OCI-LY1 (cell line): ENCODE measurements around the gene COTL1.

Experiments used
- H2AFZ ChIP-seq: fragments of 200-600 bp; sonication (generic), shearing (Covaris generic); 2 replicates; pipeline ENCODE4 v1.6.0; 2014; ENCODE audit warnings: antibody characterized with exemption, mild to moderate bottlenecking, low read length
- H3F3A ChIP-seq: fragments of 200-600 bp; sonication (generic), shearing (Covaris generic); 2 replicates; pipeline ENCODE4 v1.6.0; 2014; ENCODE audit warnings: mild to moderate bottlenecking, antibody characterized with exemption, low read length, moderate library complexity; ENCODE audit not compliant: insufficient read depth
- H3K27ac ChIP-seq: fragments of 200-600 bp; sonication (generic); 2 replicates; pipeline ENCODE4 v1.5.1; 2014; ENCODE audit warnings: low read length, mixed run types, mild to moderate bottlenecking, low read depth; ENCODE audit not compliant: poor library complexity, severe bottlenecking
- H3K27me3 ChIP-seq: fragments of 200-600 bp; sonication (generic); 2 replicates; pipeline ENCODE4 v1.6.0; 2014; ENCODE audit warnings: antibody characterized with exemption, mild to moderate bottlenecking, low read length, moderate library complexity; ENCODE audit not compliant: insufficient read depth
- H3K36me3 ChIP-seq: fragments of 200-600 bp; sonication (generic); 2 replicates; pipeline ENCODE4 v1.6.1; 2014; ENCODE audit warnings: mild to moderate bottlenecking, antibody characterized with exemption, low read length, moderate library complexity, mixed read lengths; ENCODE audit not compliant: insufficient read depth
- H3K4me1 ChIP-seq: fragments of 200-600 bp; sonication (generic); 2 replicates; pipeline ENCODE4 v1.5.1; 2014; ENCODE audit warnings: mild to moderate bottlenecking, low read length, moderate library complexity; ENCODE audit not compliant: insufficient read depth, severe bottlenecking
- H3K4me2 ChIP-seq: fragments of 200-600 bp; sonication (generic), shearing (Covaris generic); 2 replicates; pipeline ENCODE4 v1.6.1; 2014; ENCODE audit warnings: low read length
- H3K4me3 ChIP-seq: fragments of 200-600 bp; sonication (generic); 2 replicates; pipeline ENCODE4 v1.5.1; 2014; ENCODE audit warnings: low read length, low read depth, mild to moderate bottlenecking, mixed read lengths; ENCODE audit not compliant: poor library complexity, severe bottlenecking
- H3K79me2 ChIP-seq: fragments of 200-600 bp; shearing (Covaris generic); 2 replicates; pipeline ENCODE4 v1.6.1; 2016; ENCODE audit warnings: mixed run types, low read length, mixed read lengths; ENCODE audit not compliant: insufficient read depth
- H3K9ac ChIP-seq: fragments of 200-600 bp; sonication (generic), shearing (Covaris generic); 2 replicates; pipeline ENCODE4 v1.6.1; 2014; ENCODE audit warnings: mild to moderate bottlenecking, low read length, mixed read lengths
- H3K9me2 ChIP-seq: fragments of 200-600 bp; sonication (generic), shearing (Covaris generic); 2 replicates; pipeline ENCODE4 v1.6.1; 2014; ENCODE audit warnings: low read depth, mild to moderate bottlenecking, low read length, mixed read lengths
- H3K9me3 ChIP-seq: fragments of 200-600 bp; shearing (Covaris generic); 2 replicates; pipeline ENCODE4 v1.6.1; 2014; ENCODE audit warnings: low read length, mixed read lengths
- H4K20me1 ChIP-seq: fragments of 200-600 bp; sonication (generic), shearing (Covaris generic); 2 replicates; pipeline ENCODE4 v1.6.0; 2016; ENCODE audit warnings: mild to moderate bottlenecking, low read length; ENCODE audit not compliant: insufficient read depth
- EZH2 ChIP-seq: fragments of 200-600 bp; sonication (generic), shearing (Covaris generic); IDR thresholded peaks from 2 replicates; pipeline ENCODE4 v1.8.0; 2017; ENCODE audit warnings: borderline replicate concordance, mixed run types, mild to moderate bottlenecking, antibody characterized with exemption, low read length, moderate library complexity, mixed read lengths
- TF ChIP-seq, protein P1 (sequence below): fragments of 200-600 bp; sonication (generic), shearing (Covaris generic); IDR thresholded peaks from 2 replicates; pipeline ENCODE4 v1.5.1; 2017; ENCODE audit warnings: mild to moderate bottlenecking, antibody characterized with exemption, low read length, moderate library complexity, mixed read lengths

Gene COTL1

DNA sequence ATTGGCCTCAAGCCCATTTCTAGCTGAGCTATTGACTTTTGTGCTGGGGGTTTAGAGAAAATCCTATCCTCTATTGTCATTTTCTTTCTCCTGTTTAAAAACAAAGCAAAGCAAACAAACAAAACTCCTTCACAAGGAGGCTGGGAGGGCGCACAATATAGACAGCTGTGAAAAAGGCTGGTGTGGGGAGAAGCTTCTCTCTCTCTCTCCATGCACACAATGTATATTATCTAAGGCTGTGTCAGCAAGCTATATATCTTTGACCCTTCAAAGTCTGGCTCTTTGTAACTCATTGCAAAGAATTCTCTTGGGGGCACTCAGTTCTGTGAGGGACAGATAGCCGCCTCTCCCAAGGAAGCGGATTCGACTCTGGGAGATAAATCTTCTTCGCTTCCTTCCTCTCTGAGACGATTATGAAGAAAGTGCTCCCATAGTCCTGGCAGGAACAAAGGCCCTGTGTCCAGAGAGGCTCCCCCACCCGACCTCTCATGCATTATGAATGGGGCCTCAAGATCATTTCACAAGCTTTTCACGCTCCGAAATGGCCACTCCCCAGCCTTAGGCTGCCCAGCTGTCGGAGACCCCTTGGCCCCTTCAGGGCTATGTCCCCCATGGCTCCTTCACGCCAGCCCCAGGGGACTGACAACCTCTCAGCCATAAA lies 80.3 kb downstream of the COTL1 start:
- no peak overlapping the region for H2AFZ ChIP-seq

DNA sequence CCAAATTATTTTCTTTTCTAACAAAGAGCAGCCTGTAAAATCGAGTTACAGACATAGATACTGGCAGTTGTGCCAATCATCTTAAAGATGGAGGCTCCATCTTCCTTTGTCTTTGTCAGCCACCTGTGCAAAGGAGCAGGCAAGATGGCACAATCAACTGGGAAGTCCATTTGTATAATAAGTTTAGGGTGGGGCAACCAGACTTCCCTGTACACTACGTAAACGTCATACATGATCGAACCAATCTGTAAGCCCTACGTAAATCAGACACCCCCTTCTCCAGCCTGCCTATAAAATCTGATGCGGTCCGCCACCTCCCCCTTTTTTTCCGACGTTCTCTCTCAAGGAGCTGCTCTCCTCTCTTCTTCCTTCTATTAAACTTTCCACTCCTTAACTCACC lies 82.0 kb downstream of the COTL1 start:
- peaks cover 19% of the 10 kb centered on the region for H3K27me3 ChIP-seq
- no peak overlapping the region for H3K27ac ChIP-seq
- no peaks in the 10 kb centered on the region for H3K4me1 ChIP-seq
- no peak overlapping the region for H3K9ac ChIP-seq
- no peaks in the 10 kb centered on the region for H3K9me3 ChIP-seq
- TF ChIP-seq EZH2, result no peak
- TF ChIP-seq, protein P1, sequence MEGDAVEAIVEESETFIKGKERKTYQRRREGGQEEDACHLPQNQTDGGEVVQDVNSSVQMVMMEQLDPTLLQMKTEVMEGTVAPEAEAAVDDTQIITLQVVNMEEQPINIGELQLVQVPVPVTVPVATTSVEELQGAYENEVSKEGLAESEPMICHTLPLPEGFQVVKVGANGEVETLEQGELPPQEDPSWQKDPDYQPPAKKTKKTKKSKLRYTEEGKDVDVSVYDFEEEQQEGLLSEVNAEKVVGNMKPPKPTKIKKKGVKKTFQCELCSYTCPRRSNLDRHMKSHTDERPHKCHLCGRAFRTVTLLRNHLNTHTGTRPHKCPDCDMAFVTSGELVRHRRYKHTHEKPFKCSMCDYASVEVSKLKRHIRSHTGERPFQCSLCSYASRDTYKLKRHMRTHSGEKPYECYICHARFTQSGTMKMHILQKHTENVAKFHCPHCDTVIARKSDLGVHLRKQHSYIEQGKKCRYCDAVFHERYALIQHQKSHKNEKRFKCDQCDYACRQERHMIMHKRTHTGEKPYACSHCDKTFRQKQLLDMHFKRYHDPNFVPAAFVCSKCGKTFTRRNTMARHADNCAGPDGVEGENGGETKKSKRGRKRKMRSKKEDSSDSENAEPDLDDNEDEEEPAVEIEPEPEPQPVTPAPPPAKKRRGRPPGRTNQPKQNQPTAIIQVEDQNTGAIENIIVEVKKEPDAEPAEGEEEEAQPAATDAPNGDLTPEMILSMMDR, result no peak
- H4K20me1 ChIP-seq, result no peaks in the 10 kb centered on the region
- H2AFZ ChIP-seq, result no peak overlapping the region
- H3F3A ChIP-seq, result no peaks in the 10 kb centered on the region
- no peak overlapping the region for H3K4me2 ChIP-seq
- no peaks in the 10 kb centered on the region for H3K79me2 ChIP-seq
- H3K4me3 ChIP-seq, result no peak overlapping the region
- H3K36me3 ChIP-seq, result no peaks in the 10 kb centered on the region
- no peaks in the 10 kb centered on the region for H3K9me2 ChIP-seq

More for the DNA sequence above, 80.3 kb downstream of the COTL1 start:
- TF ChIP-seq, protein P1, result no peak
- no peak for TF ChIP-seq EZH2
- no peaks in the 10 kb centered on the region for H3K9me2 ChIP-seq
- no peaks in the 10 kb centered on the region for H3K9me3 ChIP-seq
- H3K27ac ChIP-seq, result no peak overlapping the region
- H3K27me3 ChIP-seq, result peaks cover 10% of the 10 kb centered on the region
- no peak overlapping the region for H3K9ac ChIP-seq
- H3F3A ChIP-seq, result no peaks in the 10 kb centered on the region
- H3K4me1 ChIP-seq, result no peaks in the 10 kb centered on the region
- H3K4me2 ChIP-seq, result no peak overlapping the region
- no peaks in the 10 kb centered on the region for H4K20me1 ChIP-seq
- no peaks in the 10 kb centered on the region for H3K36me3 ChIP-seq
- H3K79me2 ChIP-seq, result no peaks in the 10 kb centered on the region
- no peak overlapping the region for H3K4me3 ChIP-seq

DNA sequence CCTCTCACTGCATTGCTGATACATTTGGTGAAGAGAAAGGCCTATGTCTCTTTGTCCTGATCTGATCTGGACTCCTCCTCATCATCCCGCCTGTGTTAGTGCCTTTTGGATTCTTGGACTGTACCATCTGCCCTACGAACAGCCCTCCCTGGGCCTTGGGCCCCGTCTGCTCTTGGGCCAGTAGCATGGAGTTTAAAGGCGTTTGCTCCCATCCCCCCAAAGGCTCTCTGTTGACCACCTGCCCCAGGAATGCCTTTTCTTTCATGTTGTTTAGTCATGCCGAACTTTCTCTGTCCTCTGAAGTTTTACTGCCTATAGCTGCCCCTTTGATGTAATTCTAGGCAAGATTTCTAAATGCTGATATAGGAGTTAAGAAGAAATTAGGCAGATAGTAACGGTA lies 82.5 kb downstream of the COTL1 start:
- no peak for TF ChIP-seq EZH2
- TF ChIP-seq, protein P1, result no peak
- Histone ChIP-seq H3F3A (no peaks in the 10 kb centered on the region), H3K4me3 (no peak overlapping the region), H3K36me3 (no peaks in the 10 kb centered on the region), H3K4me1 (no peaks in the 10 kb centered on the region), H3K9me2 (no peaks in the 10 kb centered on the region), H3K27me3 (peaks cover 23% of the 10 kb centered on the region), H3K79me2 (no peaks in the 10 kb centered on the region), H4K20me1 (no peaks in the 10 kb centered on the region), H3K4me2 (no peak overlapping the region), H2AFZ (no peak overlapping the region), H3K9ac (no peak overlapping the region), H3K27ac (no peak overlapping the region), H3K9me3 (no peaks in the 10 kb centered on the region)
